ENCODE measurements around the gene MED16.

Gene MED16

DNA sequence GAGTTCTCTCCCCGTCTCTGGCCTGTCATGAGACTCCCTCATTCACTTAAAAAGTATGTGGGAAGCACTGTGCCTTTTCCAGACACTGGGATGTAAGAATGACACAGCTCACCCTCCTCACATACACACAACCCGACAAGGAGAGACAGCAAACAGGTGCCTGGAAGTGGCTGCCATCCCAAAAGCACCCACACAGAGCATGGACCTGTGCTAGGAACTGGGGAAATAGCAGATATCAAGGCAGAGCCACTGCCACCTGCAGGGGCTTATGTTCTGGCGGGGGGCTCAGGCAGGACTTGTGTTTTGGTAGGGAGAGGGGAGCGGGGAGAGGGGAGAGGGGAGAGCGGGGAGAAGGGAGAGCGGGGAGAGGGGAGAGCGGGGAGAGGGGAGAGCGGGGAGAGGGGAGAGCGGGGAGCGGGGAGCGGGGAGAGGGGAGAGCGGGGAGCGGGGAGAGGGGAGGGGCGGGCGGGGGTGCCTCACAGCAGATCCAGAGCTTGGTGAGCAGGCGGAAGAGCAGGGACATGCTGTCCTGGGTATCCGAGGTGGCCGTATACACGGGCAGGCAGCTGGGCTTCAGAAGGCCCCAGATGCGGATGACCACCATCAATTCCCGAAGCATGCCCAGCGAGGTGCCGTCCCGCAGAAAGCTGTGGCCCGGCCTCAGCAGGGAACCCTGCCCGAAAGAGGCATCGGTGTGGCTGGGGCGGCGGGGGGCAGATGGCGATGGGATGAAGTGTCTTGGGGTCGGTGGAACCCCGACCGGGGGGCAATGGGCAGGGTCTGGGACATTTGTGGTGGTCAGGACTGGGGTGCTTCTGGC is 21.3 kb downstream of the MED16 start:
- no peak for DNase-seq (ENCODE audit: low read depth in 2 of 2)

GRCh38 chr19:870963-871401 is 22.0 kb downstream of the MED16 start:
- no peak for DNase-seq (ENCODE audit: low read depth in 2 of 2)

DNA sequence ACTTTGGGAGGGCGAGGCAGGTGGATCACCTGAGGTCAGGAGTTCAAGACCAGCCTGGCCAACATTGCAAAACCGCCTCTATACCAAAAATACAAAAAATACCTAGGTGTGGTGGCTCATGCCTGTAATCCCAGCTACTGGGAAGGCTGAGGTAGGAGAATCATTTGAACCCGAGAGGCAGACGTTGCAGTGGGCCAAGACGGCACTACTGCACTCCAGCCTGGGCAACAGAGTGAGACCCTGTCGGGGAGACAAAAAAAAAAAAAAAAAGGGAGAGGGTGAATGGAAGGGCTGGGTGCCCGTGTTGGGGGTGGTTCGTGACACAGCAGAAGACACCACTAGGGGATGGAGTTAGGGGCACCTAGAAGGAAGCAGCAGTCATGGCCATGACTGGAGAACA is 22.7 kb downstream of the MED16 start:
- no peak for DNase-seq (ENCODE audit: low read depth in 2 of 2)

GRCh38 chr19:869245-870177 is 23.5 kb downstream of the MED16 start:
- peak; percentile 90 to 93 for DNase-seq (ENCODE audit: low read depth in 2 of 2)

GRCh38 chr19:868458-869244 is 24.3 kb downstream of the MED16 start:
- DNase-seq (ENCODE audit: low read depth in 2 of 2): no peak

GRCh38 chr19:867855-868457 is 25.0 kb downstream of the MED16 start:
- no peak for DNase-seq (ENCODE audit: low read depth in 2 of 2)

DNA sequence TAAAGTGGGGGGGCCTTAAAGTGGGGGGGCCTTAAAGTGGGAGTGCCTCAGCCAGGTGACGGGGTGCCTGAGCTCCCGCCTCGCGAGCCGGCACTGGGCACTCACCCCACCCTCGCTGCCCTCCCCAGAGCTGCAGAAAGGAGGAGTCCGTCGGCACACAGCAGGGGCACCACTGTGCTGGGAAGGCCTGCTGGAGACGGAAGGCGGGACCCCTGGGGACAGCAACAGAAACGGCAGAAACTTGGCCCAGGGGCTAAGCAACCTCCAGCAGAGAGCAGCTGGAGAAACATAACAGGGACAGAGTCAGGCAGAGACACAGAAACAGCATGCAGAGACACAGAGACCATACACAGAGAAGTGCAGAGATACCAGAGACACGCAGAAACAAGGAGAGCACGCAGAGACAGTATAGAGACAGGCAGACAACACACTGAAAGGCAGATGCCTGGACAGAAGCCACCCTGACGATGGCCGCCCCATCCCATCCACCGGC is 25.6 kb downstream of the MED16 start:
- DNase-seq (ENCODE audit: low read depth in 2 of 2): no peak

DNA sequence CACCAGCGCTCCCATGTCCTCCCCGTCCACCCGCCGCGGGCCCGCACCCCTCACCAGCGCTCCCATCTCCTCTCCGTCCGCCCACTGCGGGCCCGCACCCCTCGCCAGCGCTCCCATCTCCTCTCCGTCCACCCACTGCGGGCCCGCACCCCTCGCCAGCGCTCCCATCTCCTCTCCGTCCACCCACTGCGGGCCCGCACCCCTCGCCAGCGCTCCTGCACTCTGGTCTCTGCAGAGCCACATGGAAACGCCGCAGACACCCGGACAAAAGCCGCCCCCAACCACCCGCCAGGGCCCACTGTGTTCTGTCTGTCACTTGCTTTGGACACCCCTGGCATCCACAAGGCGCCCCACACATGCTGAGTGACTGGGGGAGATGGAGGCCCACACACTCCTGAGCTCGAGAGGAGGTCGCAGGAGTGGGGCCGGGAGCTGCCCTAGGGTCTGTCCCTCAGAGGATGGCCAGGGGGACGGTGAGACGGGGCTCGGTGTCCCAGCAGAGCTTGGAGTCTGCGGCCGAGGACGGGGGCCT is 26.2 kb downstream of the MED16 start:
- no peak for DNase-seq (ENCODE audit: low read depth in 2 of 2)

DNA sequence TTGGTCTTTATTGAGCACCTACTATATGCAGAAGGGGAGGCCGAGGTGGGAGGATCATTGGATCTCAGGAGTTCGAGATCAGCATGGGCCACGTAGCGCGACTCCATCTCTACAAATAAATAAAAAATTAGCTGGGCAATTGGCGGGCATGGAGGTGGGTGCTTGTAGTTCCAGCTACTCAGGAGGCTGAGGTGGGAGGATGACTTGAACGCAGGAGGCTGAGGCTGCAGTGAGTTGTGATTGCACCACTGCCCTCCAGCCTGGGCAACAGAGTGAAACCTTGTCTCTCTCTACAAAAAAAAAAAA is 29.7 kb downstream of the MED16 start:
- no peak for DNase-seq (ENCODE audit: low read depth in 2 of 2)

- no peak for DNase-seq (ENCODE audit: low read depth in 2 of 2)
Observed at GRCh38 chr19:862581-863314, 30.2 kb downstream of the MED16 start.

DNA sequence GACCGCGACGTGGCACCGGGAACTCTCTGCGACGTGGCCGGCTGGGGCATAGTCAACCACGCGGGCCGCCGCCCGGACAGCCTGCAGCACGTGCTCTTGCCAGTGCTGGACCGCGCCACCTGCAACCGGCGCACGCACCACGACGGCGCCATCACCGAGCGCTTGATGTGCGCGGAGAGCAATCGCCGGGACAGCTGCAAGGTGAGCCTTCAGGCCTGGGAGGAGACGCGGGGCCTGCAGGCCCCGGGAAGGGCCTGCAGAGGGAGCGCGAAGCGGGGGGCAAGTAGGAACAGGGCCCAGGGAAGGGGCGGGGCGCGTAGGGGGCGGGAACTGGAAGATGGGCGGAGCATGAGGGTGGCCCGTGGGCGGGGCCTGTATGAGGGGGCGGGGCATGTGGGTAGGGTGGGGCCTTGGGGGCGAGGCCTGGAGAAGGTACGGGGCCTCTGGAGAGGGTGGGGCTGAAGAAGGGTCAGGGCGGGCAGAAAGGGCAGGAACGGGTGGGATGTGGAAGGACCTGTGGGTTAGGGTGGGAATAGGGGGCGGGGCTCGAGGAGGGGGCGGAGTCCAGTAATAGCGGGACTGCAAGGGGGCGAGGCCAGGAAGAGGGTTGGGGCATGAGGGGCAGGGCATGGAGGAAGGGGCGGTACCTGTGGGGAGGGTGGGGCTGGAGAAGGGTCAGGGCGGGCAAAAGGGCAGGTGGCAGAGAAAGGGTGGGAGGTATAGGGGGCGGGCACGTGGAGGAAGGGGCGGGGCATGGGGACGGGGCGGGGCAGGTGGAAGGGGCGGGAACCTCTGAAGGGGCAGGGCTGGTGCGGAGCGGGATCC is 31.0 kb downstream of the MED16 start:
- DNase-seq (ENCODE audit: low read depth in 2 of 2): no peak

GRCh38 chr19:861141-861755 is 31.7 kb downstream of the MED16 start:
- no peak for DNase-seq (ENCODE audit: low read depth in 2 of 2)

DNA sequence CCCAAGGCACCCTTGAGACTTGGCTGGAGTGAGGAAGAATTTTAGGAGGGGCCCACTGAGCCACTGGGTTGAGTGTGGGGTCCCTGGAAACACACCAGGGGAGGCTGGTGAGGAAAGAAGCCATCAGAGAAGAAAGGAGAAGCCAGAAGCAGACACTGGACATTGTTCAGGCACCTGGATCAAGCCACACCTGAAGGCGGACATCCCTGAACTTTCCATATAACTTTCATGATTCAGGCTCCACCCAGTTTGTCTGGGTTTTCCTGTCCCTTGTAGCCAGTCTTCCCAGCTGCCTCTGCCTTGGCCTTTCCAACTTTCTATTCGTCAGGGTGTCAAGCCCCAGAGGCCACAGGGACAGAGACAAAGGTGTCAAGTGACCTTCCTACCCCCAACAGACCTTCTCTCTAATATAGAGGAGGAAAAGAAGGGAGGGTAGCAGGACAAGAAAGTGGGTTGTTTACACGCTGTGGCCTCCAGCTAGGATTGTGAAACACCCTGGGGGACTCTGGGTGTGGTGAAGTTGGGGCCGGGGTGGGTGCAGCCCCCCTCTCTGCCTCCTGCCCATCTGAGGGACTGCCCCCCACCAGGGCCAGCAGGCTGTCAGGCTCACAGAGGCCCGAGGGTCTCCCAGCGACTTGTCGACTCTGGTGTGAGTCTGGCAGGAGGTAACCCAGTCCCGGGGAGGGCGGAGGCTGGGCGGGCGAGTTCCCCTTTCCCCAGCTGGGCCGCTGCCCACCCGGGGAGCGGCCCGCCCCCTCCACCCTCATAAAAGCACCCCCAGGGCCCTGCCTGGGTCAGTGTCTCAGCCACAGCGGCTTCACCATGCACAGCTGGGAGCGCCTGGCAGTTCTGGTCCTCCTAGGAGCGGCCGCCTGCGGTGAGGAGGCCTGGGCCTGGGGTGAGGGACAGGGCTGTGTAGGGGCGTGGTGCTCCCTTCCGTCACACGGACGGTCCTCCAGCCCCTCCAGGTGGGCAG is 33.8 kb downstream of the MED16 start, which contains the start of gene CFD:
Gene CFD, plus strand, starts transcription at position 797 of the 976 bp plus-strand sequence. Its CDS starts 26 bp downstream, at position 823.
- DNase-seq (ENCODE audit: low read depth in 2 of 2): no peak

- DNase-seq (ENCODE audit: low read depth in 2 of 2): no peak
Observed at GRCh38 chr19:858284-858683, 34.7 kb downstream of the MED16 start.

- no peak for DNase-seq (ENCODE audit: low read depth in 2 of 2)
Observed at GRCh38 chr19:855566-856120, 37.3 kb downstream of the MED16 start.

DNA sequence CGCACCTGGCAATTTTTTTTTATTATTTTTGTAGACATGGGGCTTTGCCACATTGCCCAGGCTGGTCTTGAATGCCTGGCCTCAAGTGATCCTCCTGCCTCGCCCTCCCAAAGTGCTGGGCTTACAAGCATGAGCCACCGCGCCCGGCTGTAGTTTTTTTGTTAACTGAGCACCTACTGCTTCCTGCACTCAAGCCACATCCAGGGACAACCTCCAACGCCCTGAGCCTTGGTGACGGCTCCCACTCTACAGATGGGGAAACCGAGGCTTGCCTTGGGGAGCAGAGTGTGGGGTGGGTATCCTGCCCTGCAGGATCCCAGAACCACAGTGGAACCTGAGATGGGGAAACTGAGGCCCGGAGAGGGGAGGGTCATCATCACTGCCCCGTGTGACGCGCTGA is 37.8 kb downstream of the MED16 start:
- DNase-seq (ENCODE audit: low read depth in 2 of 2): no peak

DNA sequence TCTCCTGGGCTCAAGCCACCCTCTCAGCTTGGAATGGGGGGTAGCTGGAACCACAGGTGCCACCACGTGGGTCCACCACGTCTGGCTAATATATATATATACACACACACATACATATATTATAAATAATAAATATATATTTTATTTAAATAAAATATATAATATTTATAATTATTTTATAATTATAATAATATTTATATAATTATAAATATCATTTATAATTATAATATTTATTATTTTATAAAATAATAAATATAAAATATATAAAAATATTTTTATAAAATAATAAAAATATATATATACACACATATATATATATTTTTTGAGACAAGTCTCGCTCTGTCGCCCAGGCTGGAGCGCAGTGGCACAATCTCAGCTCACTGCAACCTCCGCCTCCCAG is 38.4 kb downstream of the MED16 start:
- no peak for DNase-seq (ENCODE audit: low read depth in 2 of 2)

Measured in fibroblast of skin of left biceps (primary cell).